ENCODE measurements around the gene SAMD8. TPM values are rescaled to one million over a fixed set of nuclear protein-coding genes. Genes with fewer than 3 reads are reported as not detected.
"Not testable (repeated sequence)": the region's sequence is repeated elsewhere in the genome, so short reads cannot be mapped to it uniquely, and the experiment has no call there.

Gene SAMD8
- total RNA-seq, 1 experiment from 2014 or later: 18.2 TPM

DNA sequence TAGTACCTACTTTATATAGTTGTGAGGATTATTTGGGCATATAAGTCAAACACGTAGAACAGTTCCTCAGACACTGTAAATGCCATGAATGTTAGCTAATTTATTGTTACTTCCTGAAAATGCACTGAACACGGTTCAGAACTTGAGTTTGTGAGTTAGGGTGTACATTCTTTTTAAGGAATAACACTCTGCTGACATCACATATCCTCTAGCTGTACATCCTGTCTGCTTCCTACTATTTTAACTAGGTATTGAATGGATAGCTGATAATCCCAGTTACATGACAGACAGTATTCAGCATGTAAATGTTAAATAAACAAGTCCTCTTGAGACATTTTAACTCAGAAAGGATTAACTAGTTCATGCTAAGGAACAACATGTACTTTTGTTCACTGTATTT lies 16.0 kb downstream of the SAMD8 start:
- in situ Hi-C loops (cut with HindIII; ENCODE audit: low sequenced_read_pairs): no loop called here
- no peak for DNase-seq (ENCODE audit: low spot score)

DNA sequence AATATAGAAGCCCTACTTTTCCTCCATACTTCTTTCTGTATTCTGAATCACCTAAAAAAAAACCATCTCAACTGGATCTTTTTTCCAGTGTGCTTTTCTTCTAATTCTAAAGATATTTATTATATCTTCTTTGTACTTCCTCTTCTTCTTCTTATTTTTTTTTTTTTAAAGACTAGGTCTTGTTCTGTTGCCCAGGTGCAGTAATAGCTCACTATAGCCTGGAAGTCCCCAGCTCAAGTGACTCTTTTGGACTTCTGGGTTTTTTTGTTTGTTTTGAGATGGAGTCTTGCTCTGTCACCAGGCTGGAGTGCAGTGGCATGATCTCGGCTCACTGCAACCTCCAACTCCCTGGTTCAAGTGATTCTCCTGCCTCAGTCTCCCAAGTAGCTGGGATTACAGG lies 17.5 kb downstream of the SAMD8 start:
- in situ Hi-C loops (cut with HindIII; ENCODE audit: low sequenced_read_pairs); DNase-seq (ENCODE audit: low spot score): not testable (repeated sequence)

DNA sequence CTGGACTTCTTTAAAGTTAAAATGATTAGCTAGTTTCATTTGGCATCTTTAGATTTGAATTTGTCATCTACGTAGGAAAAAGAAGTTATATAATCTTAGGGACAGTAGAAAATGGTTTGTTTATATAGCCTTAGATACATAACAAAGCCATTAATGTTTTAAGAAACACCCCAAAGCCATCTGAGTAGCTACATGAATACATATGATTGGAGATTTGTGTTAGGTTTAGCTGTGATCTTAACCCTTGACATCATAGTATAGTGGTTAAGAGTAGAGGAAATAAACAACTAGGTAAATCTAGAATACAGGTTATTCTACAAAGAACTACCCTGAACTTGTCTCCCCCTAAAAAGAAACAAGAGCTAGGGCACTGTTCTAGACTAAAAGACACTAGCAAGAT lies 18.1 kb downstream of the SAMD8 start:
- DNase-seq (ENCODE audit: low spot score): no peak
- in situ Hi-C loops (cut with HindIII; ENCODE audit: low sequenced_read_pairs): no loop called here

DNA sequence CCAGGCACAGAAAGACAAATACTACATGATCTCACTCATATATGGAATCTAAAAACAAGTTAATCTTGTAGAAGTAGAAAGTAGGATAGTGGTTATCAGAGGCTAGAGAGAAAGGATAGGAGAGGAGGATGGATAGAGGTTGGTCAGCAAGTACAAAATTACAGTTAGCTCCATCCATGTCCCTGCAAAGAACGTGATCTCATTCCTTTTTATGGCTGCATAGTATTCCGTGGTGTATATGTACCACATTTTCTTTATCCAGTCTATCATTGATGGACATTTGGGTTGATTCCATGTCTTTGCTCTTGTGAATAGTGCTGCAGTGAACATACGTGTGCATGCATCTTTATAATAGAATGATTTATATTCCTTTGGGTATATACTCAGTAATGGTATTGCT lies 22.2 kb downstream of the SAMD8 start:
- in situ Hi-C loops (cut with HindIII; ENCODE audit: low sequenced_read_pairs); DNase-seq (ENCODE audit: low spot score): not testable (repeated sequence)

DNA sequence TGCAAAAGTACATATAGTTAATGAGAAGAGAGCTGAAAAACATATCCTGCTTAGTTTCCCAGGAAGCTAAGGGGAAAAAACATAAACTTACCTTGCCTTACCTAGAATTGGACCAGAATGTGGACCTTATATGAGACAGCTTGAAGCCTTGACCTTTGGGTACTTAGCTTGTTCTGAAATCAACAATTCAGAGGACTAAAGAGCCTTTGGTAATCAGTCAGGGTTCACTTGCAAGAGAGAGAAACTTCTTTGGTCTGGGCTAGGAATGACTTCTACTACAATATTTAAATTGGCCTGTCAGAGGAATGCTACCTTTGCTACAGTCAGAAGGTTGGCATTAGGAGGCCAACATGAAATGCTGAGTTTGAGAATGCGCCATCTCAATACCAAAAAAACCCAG lies 24.9 kb downstream of the SAMD8 start:
- no peak for DNase-seq (ENCODE audit: low spot score)
- in situ Hi-C loops (cut with HindIII; ENCODE audit: low sequenced_read_pairs): no loop called here

DNA sequence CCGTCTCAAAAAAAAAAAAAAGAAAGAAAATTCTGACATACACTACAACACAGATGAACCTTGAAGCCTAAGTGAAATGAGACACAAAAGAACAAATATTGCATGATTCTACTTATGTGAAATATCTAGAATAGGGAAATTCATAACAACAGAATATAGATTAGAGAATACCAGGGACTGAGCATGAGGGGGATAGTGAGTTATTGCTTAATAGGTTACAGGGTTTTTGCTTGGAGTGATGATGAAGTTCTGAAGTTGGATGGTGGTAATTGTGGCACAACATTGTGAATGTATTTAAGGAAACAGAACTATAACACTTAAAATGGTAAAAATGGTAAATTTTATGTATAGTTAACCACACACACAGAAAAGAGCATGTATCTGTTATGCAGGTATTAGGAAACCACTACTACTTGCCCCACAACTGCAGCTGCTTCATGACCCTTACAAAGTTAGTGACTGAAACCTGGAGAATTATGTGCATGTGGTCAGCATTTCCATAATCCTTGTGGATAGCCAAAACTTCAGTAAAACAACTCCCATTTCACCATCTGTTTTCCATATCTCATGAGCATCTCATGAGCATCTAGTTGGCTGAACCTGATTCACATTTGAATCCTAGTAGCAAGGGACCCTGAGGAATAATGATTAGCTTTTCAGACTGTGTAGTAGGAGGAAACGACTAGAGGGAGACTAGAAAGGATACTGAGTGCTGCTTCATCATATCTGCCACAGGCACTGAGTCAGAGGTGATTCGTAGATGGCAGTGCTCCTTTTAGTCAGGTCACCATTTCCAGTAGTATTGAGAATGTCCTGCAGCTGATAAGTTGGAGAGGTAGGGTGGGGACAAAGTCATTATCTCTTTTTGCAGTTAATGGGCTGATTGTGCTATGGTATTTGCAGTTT lies 26.3 kb downstream of the SAMD8 start:
- DNase-seq (ENCODE audit: low spot score): no peak
- in situ Hi-C loops (cut with HindIII; ENCODE audit: low sequenced_read_pairs): no loop called here

DNA sequence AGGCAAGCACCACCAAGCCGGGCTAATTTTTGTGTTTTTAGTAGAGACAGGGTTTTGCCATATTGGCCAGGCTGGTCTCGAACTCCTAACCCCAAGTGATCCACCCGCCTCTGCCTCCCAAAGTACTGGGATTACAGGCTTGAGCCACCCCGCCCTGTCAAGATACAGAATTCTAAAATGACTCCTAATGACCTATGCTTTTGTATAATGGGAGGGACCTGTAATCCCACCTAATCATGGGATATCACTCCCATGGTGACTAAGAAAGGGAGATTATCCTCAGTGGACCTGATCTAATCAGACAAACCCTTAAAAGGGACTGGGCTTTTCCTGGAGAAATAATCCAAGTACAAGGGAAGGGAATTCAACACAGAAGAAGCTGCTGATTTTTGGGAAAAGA lies 28.8 kb downstream of the SAMD8 start:
- DNase-seq (ENCODE audit: low spot score): no peak
- in situ Hi-C loops (cut with HindIII; ENCODE audit: low sequenced_read_pairs): no loop called here

DNA sequence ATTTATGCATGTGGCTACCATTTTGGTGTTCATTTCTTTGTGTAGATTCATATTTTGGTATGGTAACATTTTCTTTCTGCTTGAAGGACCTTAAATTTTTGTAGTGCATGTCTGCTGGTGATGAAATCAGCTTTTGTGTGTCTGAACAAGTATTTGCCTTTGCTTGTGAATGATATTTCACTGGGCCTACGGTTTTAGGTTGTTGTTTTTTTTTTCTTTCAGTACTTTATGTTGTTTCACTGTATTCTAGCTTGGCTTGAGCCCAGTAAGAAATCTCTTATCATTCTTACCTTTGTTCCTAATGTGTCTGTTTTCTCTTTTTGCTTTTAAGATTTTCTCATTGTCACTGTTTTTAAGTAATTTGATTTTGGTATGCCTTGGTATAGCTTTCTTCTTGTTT lies 31.9 kb downstream of the SAMD8 start:
- in situ Hi-C loops (cut with HindIII; ENCODE audit: low sequenced_read_pairs): no loop called here

DNA sequence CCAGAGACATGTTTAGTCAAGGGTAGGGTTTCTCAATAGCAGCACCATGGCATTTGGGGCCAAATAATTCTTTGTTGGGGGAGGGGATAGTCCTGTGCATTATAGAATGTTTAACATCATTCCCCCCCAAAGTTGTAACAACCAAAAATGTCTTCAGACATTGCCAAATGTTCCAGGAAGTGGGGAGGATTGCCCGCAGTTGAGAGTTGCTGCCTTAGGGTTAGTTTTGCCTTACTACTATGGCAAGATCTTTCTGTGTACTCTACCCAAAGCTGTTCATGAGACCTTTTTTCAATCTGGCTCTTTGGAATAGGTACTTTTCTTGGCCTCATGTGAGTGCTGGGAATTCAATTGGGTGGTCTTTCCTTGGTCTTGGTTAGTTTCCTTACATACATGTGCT lies 34.1 kb downstream of the SAMD8 start:
- in situ Hi-C loops (cut with HindIII; ENCODE audit: low sequenced_read_pairs): no loop called here
- no peak for DNase-seq (ENCODE audit: low spot score)

More for the DNA sequence above, 31.9 kb downstream of the SAMD8 start:
- DNase-seq (ENCODE audit: low spot score): no peak

DNA sequence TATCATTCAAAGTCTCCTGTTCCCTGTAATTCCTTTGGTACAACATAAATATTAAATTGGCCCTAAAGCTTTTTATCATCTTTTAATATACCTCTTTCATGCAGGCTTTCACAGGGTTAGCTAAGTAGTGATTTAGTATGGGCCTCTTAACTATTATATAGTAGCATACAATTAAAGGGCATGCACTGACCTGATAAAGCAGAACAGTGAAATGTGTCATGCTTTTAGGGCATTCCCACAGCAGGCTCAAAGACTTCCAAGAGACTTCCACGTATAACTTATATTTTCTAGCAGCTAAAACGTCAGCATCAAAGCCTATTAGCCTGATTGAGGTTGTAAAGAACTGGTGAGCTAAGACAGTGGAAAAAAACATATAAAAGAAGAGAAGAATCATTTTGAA lies 35.3 kb downstream of the SAMD8 start:
- DNase-seq (ENCODE audit: low spot score): no peak
- in situ Hi-C loops (cut with HindIII; ENCODE audit: low sequenced_read_pairs): no loop called here

DNA sequence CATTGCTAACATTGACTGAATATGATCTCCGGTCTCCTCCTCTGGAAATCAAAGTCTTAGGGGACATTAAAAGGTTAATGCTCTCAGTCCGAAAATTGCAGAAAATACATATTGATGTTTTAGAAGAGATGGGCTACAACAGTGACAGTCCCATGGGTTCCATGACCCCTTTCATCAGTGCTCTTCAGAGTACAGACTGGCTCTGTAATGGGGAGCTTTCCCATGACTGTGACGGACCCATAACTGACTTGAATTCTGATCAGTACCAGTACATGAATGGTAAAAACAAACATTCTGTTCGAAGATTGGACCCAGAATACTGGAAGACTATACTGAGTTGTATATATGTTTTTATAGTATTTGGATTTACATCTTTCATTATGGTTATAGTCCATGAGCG lies 39.2 kb downstream of the SAMD8 start:
- in situ Hi-C loops (cut with HindIII; ENCODE audit: low sequenced_read_pairs): no loop called here
- DNase-seq (ENCODE audit: low spot score): no peak

DNA sequence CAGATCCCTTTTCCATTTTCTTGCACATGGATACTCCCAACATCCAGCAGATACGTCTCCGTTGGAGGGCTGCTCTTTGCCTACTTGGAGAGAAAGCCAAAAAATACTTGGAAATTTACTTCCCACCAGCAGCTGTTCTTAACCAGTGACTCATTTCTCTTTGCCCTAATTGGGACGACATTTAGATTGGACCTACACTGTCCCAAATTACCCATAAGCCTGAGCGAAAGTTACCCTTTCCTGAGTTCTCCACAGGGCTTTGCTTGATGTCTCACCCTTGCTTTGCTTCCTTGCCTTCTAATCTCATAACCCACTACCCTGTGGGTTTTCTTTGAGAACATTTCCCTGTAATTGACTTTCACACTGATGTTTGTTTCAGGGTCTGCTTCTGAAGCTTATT lies 48.1 kb downstream of the SAMD8 start:
- no peak for DNase-seq (ENCODE audit: low spot score)
- in situ Hi-C loops (cut with HindIII; ENCODE audit: low sequenced_read_pairs): no loop called here

DNA sequence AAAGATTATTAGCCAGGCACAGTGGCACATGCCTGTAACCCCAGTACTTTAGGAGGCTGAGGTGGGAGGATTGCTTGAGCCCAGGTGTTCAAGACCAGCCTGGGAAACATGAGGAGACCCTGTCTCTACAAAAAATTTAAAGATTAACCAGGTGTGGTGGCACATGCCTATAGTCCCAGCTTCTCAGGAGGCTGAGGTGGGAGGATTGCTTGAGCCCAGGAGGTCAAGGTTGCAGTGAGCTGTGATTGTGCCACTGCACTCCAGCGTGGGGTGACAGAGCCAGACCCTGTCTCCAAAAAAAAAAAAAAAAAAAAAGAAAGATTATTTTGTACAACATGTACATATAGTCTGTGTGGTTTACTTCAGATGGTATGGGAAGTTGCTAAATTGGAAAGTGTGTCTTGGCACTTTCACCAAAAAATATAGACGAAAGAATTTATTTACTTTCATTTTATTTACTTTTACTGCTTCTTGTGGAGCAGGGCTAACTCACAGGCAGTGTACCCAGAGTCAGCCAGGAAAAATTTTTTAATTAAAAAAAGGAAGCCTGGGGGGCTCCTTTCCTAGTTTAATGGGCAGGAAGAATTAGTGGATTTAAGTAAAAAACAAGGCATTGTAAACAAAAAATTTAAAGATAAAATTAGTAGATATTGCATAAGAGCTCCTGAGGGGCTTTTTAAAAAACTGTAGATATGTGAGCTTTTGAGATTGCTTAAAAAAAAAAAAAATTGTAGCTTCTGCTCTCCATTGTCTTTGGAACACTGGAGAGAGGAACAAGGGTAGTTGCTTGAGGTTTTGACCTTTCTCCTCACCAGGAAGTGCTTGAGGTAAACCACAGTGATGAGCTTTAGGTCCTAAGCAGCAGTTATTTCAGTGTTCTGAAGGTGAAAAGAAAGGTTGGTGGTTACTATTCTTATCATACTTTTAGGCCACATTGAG lies 54.5 kb downstream of the SAMD8 start:
- in situ Hi-C loops (cut with HindIII; ENCODE audit: low sequenced_read_pairs): no loop called here
- DNase-seq (ENCODE audit: low spot score): no peak

DNA sequence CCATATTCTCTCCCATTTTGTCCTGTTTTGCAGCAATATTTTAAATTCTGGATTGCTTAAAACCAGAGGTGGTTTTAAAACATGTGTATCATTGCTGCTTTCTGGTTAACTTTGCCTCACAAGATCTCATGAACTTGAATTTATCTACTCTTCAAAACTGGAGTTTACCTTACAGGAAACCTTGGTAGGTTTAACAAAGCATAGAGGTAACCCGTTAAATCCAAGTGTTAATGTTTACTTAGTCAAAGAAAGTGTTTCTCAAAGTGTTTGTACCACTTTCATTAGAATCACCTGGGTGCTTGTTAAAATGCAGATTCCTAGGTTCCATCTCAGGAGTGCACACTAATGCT lies 55.1 kb downstream of the SAMD8 start:
- no peak for DNase-seq (ENCODE audit: low spot score)
- in situ Hi-C loops (cut with HindIII; ENCODE audit: low sequenced_read_pairs): no loop called here

DNA sequence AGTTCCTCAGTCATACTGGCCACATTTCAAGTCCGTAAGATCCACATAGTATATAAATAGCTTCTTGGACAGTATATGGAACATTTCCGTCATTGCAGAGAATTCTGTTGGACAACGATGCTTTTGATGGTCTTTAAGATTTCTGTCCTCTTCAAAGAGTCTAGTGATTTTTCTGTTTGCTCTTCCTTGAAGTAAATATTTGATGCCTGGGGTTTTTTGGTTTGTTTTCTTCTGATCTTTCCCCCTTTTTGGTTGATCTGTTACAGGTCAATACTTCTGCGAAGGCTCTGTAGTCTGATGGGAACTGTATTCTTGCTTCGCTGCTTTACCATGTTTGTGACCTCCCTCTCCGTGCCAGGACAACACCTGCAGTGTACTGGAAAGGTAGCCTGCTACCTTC lies 56.8 kb downstream of the SAMD8 start:
- DNase-seq (ENCODE audit: low spot score): no peak

DNA sequence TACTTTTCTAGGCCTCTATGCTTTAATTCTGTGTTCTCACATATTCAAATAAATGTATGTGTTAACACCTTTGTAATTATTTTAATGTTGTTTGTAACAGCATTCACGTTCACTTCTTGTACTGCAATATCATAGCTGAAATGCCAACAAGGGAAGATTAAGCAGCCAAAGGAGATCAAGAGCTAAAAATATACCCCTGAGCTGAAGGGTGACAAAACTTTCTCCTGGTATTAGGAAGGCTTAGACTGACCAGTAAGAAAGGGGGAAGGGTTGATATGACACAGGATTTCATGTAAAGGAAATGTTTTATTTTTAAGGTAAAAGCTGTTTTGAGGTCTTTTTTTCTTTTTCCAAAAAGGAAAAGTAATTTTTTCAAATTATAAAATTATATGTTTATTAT lies 58.8 kb downstream of the SAMD8 start:
- in situ Hi-C loops (cut with HindIII; ENCODE audit: low sequenced_read_pairs): no loop called here
- no peak for DNase-seq (ENCODE audit: low spot score)

More for the DNA sequence above, 56.8 kb downstream of the SAMD8 start:
- in situ Hi-C loops (cut with HindIII; ENCODE audit: low sequenced_read_pairs): no loop called here

DNA sequence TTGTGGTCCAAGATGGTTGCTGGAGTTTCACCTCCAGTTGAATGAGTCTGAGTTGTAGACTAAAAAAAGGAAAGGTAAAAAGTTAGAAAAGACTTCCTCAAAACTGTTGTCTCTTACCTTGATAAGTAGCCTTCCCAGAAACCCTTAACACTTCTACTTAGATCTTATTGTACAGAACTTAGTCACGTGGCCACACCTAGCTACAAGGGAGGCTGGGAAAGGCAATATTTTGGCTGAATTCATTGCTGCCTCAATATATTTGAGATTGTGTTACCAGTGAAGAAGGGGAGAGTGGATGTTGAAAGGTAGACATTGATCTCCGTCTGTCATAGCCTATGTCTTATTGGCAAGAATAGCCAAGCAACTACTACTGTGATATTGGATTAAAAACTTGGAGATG lies 63.6 kb downstream of the SAMD8 start:
- DNase-seq (ENCODE audit: low spot score): no peak
- in situ Hi-C loops (cut with HindIII; ENCODE audit: low sequenced_read_pairs): no loop called here

DNA sequence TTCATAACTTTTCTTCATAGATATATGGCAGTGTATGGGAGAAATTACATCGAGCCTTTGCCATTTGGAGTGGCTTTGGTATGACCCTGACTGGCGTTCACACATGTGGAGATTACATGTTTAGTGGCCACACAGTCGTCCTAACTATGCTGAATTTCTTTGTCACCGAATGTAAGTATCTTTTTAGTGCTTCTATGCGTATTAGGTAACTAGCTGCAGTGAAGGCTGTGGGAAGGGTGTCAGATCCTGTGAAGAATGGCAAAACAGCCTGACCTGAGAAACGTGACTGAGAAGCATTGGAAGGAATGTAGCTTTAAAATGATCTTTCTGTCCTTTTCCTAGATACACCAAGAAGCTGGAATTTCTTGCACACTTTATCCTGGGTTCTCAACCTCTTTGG lies 64.6 kb downstream of the SAMD8 start:
- DNase-seq (ENCODE audit: low spot score): no peak
- in situ Hi-C loops (cut with HindIII; ENCODE audit: low sequenced_read_pairs): no loop called here

DNA sequence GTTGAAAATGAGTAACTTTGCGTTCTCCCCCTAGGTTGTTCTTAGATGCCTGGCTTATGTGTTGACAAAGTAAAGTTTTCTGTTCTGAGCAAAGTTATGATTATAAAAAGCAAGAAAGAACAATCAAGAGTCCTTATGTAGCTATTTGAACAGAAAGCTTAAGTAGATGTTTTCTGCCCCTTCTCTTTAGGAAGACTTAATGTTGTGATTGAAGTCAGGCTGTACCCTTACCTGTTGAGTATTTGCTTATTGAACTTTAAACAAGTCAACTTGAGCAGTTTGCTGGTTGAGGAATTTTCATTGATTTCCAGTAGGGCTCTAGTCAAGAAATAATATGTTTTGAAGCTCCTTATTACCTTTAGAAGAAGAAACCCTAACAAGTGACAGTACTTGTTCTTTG lies 65.3 kb downstream of the SAMD8 start:
- in situ Hi-C loops (cut with HindIII; ENCODE audit: low sequenced_read_pairs): no loop called here
- DNase-seq (ENCODE audit: low spot score): no peak

DNA sequence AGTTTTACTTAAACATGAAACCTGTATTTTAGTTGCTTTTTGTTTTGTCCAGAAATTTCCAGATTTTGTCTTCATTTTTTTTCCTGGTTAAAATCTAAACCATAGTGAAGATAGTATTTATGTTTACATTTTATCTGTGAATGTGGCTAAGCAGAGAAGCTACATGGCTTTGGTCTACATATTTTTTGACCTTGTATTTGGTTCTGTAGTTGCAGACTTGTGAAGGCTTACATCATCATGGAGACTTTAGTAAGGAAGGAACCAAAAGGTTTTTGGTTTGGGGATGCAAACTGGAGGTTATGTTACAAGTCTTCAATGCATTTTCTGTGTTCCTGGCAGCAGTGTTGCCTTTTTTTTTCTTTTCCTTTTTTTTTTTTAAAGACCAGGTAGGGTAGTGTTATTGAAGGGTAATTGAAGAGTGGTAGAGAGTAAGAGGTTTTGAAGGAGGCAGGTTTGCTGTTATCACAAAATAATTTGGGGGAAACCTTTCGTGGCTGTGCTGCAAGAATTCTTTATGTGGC lies 68.3 kb downstream of the SAMD8 start:
- in situ Hi-C loops (cut with HindIII; ENCODE audit: low sequenced_read_pairs): no loop called here
- no peak for DNase-seq (ENCODE audit: low spot score)

Measured in G401 (cell line).